NCI-H2227 (cell line): Measurements from ENCODE around the gene GJB6.
"Not testable (repeated sequence)": the region's sequence is repeated elsewhere in the genome, so short reads cannot be mapped to it uniquely, and the experiment has no call there.

Experiments used
- DNase-seq: peaks from one replicate; lab custom pipeline; 2025; ENCODE audit not compliant: unreplicated experiment; lab: John Stamatoyannopoulos, UW

Gene GJB6

GRCh38 chr13:20231839-20232555, at the start of gene GJB6:
TSS of gene GJB6 (minus strand) at chr13:20232319. CDS start at chr13:20223480, 8,839 bp downstream.
- no peak for DNase-seq

GRCh38 chr13:20276901-20277300, 44.8 kb upstream of the GJB6 start:
- DNase-seq: not testable (repeated sequence)

- no peak for DNase-seq
Observed at GRCh38 chr13:20274466-20274865, 42.3 kb upstream of the GJB6 start.

DNA sequence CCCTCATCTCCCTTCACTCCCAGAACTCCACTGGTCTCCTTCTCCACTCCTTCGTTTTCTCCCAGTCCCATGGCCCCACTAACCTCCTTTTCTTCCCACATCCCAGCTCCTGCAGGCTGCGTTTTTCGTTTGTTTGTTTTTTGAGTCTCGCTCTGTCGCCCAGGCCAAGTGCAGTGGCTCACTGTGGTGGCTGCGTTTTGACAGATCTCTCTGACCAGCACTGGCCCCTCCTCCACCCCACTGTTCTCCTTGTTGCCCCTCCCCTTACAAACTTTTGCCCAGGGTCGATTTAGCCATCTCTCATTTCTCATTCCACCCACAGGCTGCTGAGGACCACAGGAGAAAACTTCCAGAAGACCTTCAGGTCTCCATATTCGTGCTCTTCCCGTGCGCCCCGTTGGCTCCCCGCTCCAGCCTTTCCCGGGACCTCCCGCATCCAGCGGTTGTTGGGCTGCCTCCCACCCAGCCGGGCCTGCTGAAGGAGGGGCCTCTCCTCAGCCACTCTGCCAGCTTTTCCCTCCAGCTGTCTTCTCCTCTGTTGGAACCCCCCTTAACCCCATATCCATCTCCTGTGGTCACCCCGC, 40.6 kb upstream of the GJB6 start:
- DNase-seq: no peak

DNA sequence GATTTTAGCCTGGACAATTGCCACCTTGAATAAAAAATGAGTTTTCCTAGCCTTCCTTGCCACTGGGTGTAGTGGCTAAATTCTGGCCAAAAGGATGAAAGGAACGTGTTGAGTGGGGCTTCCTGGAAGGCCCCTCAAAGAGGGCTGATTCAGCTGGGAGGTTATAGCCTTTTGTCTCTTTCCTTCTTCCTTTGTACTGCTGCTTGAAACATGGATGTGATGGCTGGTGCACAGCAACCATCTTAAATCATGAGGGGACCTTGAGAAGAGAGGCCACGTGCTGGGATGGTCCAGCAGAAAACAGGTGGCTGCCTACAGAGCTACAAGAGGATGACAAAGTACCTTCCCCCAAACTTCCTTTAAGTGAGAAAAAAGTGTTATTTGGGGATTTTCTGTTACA, 40.0 kb upstream of the GJB6 start:
- DNase-seq: no peak

DNA sequence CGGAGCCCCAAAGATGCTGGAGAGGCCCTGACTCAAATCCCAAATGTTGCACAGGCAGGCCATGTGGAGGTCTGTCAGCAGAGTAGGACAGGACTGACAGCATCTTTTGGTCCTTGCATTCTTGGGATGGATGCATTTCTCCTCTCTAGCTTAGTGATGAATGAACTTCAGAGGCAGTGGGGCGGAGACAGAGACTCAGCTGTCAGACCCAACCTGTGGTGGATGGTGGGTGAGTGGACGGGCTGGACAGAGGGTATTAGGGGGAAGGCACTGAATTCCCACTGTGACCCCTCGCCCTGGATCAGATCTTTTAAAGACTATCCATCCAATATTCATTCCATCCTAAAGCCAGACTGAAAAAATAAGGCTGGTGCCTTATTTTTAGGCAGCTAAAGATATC, 39.3 kb upstream of the GJB6 start:
- DNase-seq: no peak

- DNase-seq: no peak
Observed at GRCh38 chr13:20270163-20270865, 38.2 kb upstream of the GJB6 start.

- no peak for DNase-seq
Observed at GRCh38 chr13:20264271-20265018, 32.3 kb upstream of the GJB6 start.

- DNase-seq: no peak
Observed at GRCh38 chr13:20263393-20264044, 31.4 kb upstream of the GJB6 start.

- DNase-seq: no peak
Observed at GRCh38 chr13:20258963-20259288, 26.8 kb upstream of the GJB6 start.

- no peak for DNase-seq
Observed at GRCh38 chr13:20258208-20258962, 26.3 kb upstream of the GJB6 start.

- DNase-seq: no peak
Observed at GRCh38 chr13:20254076-20254475, 22.0 kb upstream of the GJB6 start.

DNA sequence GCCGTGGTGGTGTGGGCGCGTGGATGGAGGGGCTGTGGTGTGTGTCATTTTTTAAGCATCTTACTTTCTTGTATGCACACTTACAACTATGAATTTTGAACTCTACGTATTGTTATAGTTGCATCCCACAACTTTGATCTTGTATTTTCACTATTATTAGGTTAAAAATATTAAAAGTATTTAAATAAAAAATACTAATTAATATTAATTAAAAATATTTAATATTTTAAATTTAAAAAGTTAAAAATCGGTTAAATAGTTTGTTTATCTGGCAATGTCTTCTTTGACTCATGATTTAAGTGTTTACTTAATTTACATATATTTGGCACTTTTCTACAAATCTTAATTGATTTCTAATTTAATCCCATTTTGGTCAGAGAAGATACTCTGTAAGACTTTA, 17.8 kb upstream of the GJB6 start:
- no peak for DNase-seq

DNA sequence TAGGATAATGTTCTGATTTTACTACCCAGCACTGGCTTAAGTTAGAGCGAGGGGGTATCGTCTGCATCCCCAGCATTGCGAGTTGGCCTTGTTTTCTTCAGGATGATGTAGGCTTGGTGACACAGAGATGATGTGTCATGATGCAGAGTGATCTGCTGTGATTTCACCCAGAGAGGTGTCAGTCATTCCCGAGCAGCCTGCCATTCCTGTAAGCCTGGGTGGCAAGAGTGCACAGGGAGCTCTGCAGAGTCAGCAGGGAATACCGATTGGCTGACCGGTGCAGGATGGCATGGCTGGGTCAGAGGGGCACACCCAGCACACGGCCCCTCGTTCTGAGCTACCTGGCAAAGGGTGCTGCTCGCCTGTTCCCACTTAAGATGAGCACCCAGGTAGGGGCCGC, 15.8 kb upstream of the GJB6 start:
- no peak for DNase-seq

- no peak for DNase-seq
Observed at GRCh38 chr13:20247403-20247802, 15.3 kb upstream of the GJB6 start.

GRCh38 chr13:20241593-20241992, 9.5 kb upstream of the GJB6 start:
- DNase-seq: no peak

- DNase-seq: no peak
Observed at GRCh38 chr13:20239748-20240147, 7.6 kb upstream of the GJB6 start.

DNA sequence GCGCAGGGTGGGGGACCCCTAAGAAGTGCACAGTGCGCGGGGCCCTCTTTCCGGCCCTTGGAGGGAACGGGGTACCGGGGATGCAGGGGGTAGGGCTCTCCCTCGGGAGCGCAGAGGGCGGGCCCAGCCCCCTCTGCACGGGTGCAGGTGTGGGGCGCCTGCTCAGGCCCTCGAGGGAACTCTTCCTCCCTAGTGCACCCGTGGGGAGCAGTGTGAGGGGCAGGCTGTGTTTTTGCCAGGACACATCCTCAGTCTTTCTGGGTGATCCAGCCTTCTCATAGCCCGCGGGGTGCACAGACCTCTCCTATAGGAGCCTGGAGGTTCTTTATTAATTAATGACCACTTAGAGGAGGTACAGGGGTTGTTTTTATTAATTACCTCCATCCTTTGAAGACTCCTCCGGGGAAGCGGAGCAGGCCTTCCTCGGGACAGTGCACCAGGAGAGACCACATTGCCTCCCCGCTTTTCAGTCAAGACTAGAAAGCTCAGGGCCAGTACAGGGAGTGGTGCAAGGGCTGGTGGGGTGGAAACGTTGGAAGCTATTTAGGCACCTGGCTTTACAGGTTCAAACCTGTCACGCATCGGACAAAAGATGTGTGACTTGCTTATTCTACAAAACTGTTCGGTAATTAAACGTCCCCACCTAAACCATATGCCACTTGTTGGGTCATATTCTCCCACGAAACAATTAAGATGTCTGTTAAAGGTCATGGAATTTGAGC, 598 bp upstream of the GJB6 start:
- no peak for DNase-seq

DNA sequence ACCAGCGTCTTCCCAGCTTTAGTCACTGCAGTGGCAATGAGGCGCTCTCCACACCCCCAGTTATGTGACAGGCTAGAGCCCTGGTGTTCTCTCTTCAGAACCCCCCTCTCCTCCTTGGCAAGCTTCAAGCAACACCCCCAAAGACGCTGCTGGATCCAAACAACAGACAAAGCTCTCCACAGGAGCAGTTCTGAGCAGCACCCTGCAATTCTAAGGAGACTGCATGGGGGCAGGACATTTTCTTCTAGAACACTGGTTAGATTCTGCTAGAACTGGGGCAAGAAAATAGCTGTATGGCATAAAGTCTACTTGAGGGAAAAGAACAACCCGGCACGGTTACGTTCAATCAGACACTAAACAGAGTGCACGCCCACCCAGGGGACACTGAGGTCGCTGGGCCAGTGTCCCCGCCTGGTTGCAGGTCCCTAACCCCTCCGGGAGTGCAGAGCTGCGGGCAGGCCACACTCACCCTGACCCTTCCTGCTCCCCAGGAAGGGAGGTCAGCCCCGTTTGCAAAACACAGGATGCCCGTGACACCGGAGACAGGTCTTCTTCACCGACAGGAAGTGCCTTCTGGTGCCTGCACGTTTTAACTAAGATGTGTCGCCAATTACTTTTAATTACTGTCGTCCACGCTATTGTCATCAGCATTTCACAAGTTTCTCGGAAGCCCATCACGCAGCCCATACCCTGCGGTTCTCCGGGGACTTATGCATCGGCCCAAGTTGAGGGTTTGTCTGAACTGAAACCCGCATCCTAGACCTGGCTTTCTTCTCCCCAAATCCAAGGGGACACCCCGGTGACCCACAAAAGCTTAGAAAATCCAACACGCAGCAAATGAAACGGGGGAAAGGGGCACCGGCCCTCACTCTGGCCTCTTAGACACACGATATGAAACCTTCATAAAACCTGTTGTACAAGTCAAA, 943 bp downstream of the GJB6 start:
- no peak for DNase-seq
